HFF-Myc (cell line): ENCODE data around the gene IL10RA.

Experiments used
- DNase-seq: peaks from one replicate; pipeline ENCODE4 v3.0.0-alpha.2; 2011; ENCODE audit warnings: low read depth; ENCODE audit errors: extremely low read depth
- H3K4me3 ChIP-seq: replicated peaks from 2 replicates; pipeline ENCODE4 v1.5.1; 2011; ENCODE audit warnings: low read depth, mild to moderate bottlenecking, control low read depth, low read length
- TF ChIP-seq, protein P1 (sequence below): IDR thresholded peaks from 2 replicates; pipeline ENCODE4 v1.5.1; 2012; ENCODE audit warnings: mild to moderate bottlenecking, low read depth, low read length, control low read depth; ENCODE audit errors: missing control alignments

Gene IL10RA

DNA sequence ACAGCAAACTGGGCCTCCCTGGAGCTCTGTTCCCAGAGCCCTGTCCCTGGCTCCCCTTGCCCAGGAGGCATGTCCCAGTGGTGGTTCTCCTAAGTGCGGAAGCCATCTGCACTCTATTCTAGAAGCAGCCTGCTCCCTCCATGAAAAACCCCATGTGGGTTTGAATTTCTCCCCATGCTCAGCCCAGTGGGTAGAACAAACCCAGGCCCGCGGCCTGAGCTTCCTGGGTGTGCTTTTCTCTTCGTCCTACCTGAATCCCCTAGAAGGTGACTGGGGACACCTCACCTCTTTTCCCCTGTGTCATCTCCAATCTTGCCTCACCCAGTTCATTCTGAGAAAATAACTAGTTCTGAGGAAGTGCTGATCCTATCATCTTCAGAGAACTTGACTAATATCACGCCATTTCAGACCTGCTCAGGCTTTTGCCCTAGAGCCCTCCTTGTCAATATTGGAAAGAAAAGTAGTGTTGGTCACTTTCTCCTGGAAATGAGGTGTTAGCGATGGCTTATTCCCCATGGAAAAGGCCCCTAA is 15.9 kb downstream of the IL10RA start:
- no peak overlapping the region for H3K4me3 ChIP-seq
- TF ChIP-seq, protein P1, sequence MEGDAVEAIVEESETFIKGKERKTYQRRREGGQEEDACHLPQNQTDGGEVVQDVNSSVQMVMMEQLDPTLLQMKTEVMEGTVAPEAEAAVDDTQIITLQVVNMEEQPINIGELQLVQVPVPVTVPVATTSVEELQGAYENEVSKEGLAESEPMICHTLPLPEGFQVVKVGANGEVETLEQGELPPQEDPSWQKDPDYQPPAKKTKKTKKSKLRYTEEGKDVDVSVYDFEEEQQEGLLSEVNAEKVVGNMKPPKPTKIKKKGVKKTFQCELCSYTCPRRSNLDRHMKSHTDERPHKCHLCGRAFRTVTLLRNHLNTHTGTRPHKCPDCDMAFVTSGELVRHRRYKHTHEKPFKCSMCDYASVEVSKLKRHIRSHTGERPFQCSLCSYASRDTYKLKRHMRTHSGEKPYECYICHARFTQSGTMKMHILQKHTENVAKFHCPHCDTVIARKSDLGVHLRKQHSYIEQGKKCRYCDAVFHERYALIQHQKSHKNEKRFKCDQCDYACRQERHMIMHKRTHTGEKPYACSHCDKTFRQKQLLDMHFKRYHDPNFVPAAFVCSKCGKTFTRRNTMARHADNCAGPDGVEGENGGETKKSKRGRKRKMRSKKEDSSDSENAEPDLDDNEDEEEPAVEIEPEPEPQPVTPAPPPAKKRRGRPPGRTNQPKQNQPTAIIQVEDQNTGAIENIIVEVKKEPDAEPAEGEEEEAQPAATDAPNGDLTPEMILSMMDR: no peak
- DNase-seq: no peak

DNA sequence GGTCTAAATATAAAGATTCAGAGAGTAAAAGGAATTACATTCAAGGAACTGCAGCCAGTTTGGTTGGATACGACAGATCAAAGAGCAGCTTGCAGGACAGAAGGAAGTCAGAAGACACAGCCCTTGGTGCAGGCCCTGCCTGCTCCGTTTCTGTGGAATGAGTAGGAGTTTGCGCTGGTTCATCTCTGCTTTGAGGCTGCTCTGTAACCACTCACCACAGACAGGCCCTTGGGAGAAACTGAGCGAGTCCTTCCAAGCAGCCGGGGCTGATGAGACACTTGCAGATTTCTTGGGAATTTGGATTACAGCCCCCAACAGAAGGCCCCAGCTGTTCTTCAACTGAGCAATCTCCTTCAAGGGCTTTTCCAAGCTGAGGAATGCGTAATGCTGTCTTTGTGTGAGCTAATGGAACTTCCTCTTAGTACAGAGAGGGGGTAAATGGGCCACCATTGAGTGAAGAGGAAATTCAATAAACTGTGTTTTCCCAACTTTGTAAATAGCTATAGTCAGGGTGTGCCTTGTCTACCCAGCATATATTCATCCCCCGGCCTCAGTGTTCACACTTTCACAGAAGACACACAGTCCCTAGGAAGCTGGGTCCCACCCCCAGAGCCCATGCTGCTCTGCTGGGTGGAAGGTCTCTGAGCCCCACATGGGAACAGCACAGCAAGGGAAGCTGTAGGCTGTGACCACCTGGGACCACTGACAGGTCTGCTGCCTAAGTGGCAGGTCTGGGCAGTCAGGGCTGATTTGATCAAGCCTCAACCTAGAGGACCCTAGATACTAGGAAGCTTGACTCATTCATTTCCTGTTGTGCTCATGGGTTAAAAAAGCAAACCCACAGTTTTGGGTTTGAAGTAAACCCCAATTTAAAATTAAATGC is 16.6 kb downstream of the IL10RA start:
- no peak for DNase-seq
- TF ChIP-seq, protein P1: no peak
- H3K4me3 ChIP-seq: no peak overlapping the region

DNA sequence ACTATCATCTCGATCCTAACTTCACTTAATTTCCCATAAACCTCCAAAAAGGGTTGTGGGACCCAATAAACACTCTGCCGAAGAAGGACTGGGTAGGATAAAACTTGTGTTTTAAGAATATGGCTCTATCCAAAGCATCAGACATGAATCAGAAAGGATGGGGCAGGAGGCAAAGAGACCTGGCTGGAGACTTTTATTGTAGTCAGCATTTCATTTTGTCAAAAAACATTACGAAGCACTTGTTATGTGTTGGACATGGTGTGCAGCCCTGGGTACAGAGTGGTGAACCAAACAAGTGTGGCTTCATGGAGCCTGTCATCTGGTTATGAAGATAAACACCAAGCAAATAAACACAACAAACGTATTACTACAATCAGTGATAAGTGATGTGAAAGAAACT is 17.3 kb downstream of the IL10RA start:
- DNase-seq: no peak
- no peak overlapping the region for H3K4me3 ChIP-seq
- TF ChIP-seq, protein P1: no peak

DNA sequence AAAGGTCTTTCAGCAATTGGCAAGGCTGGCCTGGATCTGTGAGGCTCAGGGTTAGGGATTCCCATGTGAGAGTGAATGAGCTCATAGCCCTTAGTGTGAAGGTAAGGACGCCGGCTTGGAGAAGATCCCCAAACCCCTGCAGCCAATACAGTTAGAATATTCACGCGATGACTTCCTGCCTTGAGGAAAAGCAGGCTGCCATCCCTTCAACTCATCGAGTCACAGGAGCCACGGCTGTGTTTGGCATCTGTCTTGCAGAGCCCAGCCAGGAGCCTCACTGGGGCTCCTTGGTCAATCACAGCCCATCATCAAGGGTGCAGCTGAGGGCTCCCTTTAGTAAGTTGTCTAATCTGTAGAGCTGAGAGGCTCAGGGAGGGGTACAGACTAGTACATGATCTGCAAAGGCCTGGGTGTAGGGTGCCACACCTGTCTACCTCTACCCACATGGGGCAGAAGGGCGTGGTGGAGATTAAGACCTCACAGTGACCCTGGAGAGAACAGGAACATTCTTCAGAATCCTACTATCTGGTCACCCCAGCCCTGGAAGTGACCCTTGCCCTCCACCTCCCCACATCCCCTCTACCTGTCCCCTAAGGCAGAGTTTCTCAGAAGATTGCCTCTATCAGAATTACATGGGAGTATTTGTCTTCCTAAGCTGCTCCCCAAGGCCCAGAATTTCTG is 18.5 kb downstream of the IL10RA start:
- TF ChIP-seq, protein P1: no peak
- no peak overlapping the region for H3K4me3 ChIP-seq
- DNase-seq: no peak

DNA sequence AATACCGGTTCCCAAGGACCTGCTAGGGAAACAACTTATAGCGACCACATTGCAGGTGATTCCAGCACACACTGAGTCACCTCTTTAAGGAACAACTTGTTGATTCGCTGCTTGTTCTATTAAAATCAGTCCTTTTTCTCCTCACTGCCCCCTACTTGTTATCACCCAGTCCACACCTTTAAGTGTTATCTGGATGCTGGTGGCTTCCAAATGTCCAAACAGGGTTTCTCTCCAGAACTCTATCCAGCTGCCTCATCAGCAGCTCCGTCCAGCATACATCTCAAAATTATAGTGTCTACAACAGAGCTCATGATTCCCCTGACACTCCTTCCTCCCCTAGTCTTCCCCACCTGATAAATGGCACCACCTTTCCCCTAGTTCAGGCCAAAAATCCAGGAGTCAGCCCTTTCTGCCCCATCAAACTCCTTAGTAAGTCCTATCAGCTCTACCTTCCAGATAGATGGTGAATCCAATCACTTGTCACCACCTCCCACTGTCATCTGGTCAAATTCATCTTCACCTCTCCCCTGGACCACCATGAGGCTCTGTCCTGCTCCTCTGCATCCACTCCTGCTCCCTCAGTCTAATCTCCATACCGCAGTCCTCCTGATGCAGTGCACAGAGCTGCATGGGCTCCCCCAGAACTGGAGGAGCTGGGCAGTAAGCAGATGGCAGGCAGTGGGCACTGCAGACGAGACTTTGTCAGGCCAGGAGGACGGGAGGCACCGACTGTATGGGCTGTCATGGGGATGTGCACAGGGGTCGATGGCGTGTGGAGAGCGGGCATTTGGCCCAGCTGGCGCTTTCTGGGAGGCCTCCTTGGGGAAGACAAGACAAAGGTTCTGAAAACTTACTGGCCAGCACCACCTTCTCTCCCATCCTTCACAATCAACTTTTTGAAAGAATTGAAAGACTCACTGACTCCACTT is 19.3 kb downstream of the IL10RA start:
- no peak for DNase-seq
- TF ChIP-seq, protein P1: no peak
- H3K4me3 ChIP-seq: no peak overlapping the region

DNA sequence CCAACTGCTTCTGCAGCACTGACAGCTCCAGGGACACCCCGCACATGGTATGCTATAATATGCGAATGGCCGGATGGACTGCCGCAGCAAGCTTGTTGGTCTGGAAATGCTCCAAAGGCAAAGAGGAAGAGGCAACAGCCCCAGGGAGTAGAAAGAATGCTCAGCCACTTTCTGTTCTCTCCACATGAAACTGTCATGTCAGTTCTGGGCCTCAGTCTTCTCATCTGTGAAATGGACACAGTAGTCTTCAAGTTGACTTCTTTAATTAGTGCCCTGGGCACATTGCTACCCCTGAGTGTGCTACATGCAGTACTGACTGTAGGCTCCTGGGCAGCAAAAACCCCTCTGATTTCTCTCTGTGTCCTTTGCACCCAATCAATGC is 19.9 kb downstream of the IL10RA start:
- TF ChIP-seq, protein P1: no peak
- no peak for DNase-seq
- H3K4me3 ChIP-seq: no peak overlapping the region
